ENCODE results near the gene RAB11FIP4. TPM values are rescaled to one million over a fixed set of nuclear protein-coding genes. Genes with fewer than 3 reads are reported as not detected.

The RAB11FIP4 gene
- polyA plus RNA-seq, 1 of the 3 experiments (the other 2 are of a cell fraction) = 9.4 TPM

DNA sequence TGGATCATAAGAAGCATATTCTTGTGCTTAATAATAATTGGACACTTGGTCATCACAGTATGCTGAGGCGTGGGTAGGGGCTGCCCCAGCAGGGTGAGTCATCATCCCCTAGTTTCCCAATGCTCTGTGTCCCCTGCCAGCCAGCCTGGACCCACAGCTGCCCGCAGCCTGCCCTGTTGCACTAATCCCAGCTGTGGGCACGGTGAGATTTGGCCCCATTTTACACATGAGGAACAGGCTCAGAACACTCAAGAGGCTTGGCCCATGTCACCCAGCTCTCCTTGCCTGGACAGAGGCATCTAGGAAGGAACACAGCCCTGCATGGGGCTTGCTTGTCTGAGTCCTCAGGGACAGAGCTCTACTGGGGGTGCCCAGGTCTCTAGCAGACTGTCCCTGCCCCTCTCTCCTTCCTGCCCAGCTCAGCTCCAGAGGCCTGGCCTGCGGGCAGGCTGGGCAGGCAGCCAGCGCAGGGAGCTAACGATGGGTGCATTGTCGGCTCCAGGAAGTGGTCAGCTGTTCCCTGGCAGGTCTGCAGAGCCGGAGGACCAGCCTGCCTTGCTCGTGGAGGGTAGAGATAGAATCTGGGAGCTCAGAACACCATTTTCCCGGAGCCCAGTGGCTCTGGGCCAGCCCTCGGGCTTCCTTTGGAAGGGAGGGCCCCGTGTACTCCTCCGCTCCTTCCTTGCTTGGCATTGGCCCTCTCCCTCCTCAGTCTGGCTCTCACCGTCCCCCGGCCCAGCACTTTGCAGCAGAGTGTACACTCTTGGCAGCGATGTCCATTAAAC, 189.4 kb downstream of the RAB11FIP4 start (continued):
- no peak; the same call in 1 of the 2 replicates for TF ChIP-seq FOXM1 (IDR thresholded peaks at IDR 0.05; ENCODE audit: low read depth)
- TF ChIP-seq SMC3 (IDR thresholded peaks at IDR 0.05; ENCODE audit: low read depth, low read length) = no peak
- TF ChIP-seq, protein P1, sequence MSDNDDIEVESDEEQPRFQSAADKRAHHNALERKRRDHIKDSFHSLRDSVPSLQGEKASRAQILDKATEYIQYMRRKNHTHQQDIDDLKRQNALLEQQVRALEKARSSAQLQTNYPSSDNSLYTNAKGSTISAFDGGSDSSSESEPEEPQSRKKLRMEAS (IDR thresholded peaks at IDR 0.05; ENCODE audit: low read depth) = peak; percentile 63; the same call in 1 of the 2 replicates
- TF ChIP-seq ELF1 (IDR thresholded peaks at IDR 0.05) = peak; percentile 71
- TF ChIP-seq TEAD4 (IDR thresholded peaks at IDR 0.05; ENCODE audit: borderline replicate concordance, insufficient read depth) = no peak; the same call in 1 of the 2 replicates
- peak; percentile 44; the same call in 1 of the 2 replicates for TF ChIP-seq RXRA (IDR thresholded peaks at IDR 0.05; ENCODE audit: borderline replicate concordance, low read depth)
- TF ChIP-seq, protein P2, sequence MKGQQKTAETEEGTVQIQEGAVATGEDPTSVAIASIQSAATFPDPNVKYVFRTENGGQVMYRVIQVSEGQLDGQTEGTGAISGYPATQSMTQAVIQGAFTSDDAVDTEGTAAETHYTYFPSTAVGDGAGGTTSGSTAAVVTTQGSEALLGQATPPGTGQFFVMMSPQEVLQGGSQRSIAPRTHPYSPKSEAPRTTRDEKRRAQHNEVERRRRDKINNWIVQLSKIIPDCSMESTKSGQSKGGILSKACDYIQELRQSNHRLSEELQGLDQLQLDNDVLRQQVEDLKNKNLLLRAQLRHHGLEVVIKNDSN (IDR thresholded peaks at IDR 0.05; ENCODE audit: borderline replicate concordance, low read depth) = peak; percentile 51; the same call in 1 of the 2 replicates
- TF ChIP-seq CHD2 (IDR thresholded peaks at IDR 0.05; ENCODE audit: low read length, partially characterized antibody) = peak; percentile 27
- TF ChIP-seq EP300 (IDR thresholded peaks at IDR 0.05; ENCODE audit: borderline replicate concordance in 1 of 2, low read depth in 1 of 2, low read length in 1 of 2) = peak in 1 of 2 experiments; percentile 64
- TF ChIP-seq TCF12 (IDR thresholded peaks at IDR 0.05) = peak; percentile 83
- TF ChIP-seq, protein P3, sequence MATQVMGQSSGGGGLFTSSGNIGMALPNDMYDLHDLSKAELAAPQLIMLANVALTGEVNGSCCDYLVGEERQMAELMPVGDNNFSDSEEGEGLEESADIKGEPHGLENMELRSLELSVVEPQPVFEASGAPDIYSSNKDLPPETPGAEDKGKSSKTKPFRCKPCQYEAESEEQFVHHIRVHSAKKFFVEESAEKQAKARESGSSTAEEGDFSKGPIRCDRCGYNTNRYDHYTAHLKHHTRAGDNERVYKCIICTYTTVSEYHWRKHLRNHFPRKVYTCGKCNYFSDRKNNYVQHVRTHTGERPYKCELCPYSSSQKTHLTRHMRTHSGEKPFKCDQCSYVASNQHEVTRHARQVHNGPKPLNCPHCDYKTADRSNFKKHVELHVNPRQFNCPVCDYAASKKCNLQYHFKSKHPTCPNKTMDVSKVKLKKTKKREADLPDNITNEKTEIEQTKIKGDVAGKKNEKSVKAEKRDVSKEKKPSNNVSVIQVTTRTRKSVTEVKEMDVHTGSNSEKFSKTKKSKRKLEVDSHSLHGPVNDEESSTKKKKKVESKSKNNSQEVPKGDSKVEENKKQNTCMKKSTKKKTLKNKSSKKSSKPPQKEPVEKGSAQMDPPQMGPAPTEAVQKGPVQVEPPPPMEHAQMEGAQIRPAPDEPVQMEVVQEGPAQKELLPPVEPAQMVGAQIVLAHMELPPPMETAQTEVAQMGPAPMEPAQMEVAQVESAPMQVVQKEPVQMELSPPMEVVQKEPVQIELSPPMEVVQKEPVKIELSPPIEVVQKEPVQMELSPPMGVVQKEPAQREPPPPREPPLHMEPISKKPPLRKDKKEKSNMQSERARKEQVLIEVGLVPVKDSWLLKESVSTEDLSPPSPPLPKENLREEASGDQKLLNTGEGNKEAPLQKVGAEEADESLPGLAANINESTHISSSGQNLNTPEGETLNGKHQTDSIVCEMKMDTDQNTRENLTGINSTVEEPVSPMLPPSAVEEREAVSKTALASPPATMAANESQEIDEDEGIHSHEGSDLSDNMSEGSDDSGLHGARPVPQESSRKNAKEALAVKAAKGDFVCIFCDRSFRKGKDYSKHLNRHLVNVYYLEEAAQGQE (IDR thresholded peaks at IDR 0.05; ENCODE audit: low read depth, low read length) = peak; percentile 37; the same call in 1 of the 2 replicates
- TF ChIP-seq FOXJ3 (CRISPR knock-in tag; IDR thresholded peaks at IDR 0.05) = peak; percentile 79
- TF ChIP-seq, protein P4, sequence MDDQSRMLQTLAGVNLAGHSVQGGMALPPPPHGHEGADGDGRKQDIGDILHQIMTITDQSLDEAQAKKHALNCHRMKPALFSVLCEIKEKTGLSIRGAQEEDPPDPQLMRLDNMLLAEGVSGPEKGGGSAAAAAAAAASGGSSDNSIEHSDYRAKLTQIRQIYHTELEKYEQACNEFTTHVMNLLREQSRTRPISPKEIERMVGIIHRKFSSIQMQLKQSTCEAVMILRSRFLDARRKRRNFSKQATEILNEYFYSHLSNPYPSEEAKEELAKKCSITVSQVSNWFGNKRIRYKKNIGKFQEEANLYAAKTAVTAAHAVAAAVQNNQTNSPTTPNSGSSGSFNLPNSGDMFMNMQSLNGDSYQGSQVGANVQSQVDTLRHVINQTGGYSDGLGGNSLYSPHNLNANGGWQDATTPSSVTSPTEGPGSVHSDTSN (IDR thresholded peaks at IDR 0.05) = peak; percentile 75
- TF ChIP-seq MXI1 (IDR thresholded peaks at IDR 0.05; ENCODE audit: low read depth, low read length) = peak; percentile 37; the same call in 1 of the 2 replicates
